Spleen (tissue), 7 donors: ENCODE results near the gene APOL6.

Experiments used
- CTCF ChIP-seq, 11 experiments: fragments of 200-600 bp in 7 of 11; fragments of 450-650 bp in 4 of 11; sonication (generic) in 4 of 11; IDR thresholded peaks in 8 of 11; conservative IDR thresholded peaks in 3 of 11; 1 replicate in 7 of 11; 2 replicates in 4 of 11; pipeline versions ENCODE4 v1.4.0 to v1.8.0; 2016 to 2021; ENCODE audit warnings: antibody characterized with exemption in 11 of 11, inconsistent platforms in 4 of 11, mild to moderate bottlenecking in 1 of 11
- POLR2A ChIP-seq, 3 donors: fragments of 450-650 bp; IDR thresholded peaks; one replicate each; pipeline ENCODE4 v1.5.1; 2017; ENCODE audit warnings: antibody characterized with exemption in 3 of 3, mild to moderate bottlenecking in 1 of 3
- POLR2AphosphoS5 ChIP-seq, 3 donors: sonication (generic); formaldehyde crosslinking; IDR thresholded peaks; one replicate each; pipeline ENCODE4 v1.5.1; 2017; ENCODE audit warnings: antibody characterized with exemption in 3 of 3
- donor health status: DM: no; HTN: no; CAD: no; lungs with moderate emphysema.
- donor health status: DM: no; HTN: no; CAD: no.
- donor health status: DM: no; HTN: no; CAD: no.

- TF ChIP-seq CTCF (IDR thresholded peaks at IDR 0.05 in 8 of 11, conservative IDR thresholded peaks at IDR 0.05 in 3 of 11) (peak in 7 of 11 experiments; percentile 10 to 57 (median 41)), POLR2A (IDR thresholded peaks at IDR 0.05) (no peak), POLR2AphosphoS5 (IDR thresholded peaks at IDR 0.05) (peak; percentile 6 to 45 (median 23))
These were observed 20.8 kb upstream of the APOL6 start for GRCh38 chr22:35627267-35628041.
